ENCODE measurements around the gene CR1. TPM values are rescaled to one million over a fixed set of nuclear protein-coding genes. Genes with fewer than 3 reads are reported as not detected.
"Not testable (repeated sequence)": the region's sequence is repeated elsewhere in the genome, so short reads cannot be mapped to it uniquely, and the experiment has no call there.

Gene CR1
- total RNA-seq, 1 experiment from 2014 or later = not detected

GRCh38 chr1:207639362-207639761, 143.4 kb downstream of the CR1 start:
- H3K9me3 Mint-ChIP-seq (ENCODE audit: low read depth, unreplicated experiment); DNase-seq; H3K4me3 Mint-ChIP-seq (ENCODE audit: low read depth, unreplicated experiment); CTCF ChIA-PET; H3K36me3 Mint-ChIP-seq (ENCODE audit: insufficient read depth, unreplicated experiment); H3K27ac Mint-ChIP-seq (ENCODE audit: unreplicated experiment); BruUV-seq (replicated peaks); H3K4me1 Mint-ChIP-seq (ENCODE audit: low read depth, unreplicated experiment); intact Hi-C loops (cut with micrococcal nuclease; ENCODE audit: unreplicated experiment): not testable (repeated sequence)
- H3K27me3 Mint-ChIP-seq (ENCODE audit: unreplicated experiment) = peaks cover 30% of the 10 kb centered on the region

DNA sequence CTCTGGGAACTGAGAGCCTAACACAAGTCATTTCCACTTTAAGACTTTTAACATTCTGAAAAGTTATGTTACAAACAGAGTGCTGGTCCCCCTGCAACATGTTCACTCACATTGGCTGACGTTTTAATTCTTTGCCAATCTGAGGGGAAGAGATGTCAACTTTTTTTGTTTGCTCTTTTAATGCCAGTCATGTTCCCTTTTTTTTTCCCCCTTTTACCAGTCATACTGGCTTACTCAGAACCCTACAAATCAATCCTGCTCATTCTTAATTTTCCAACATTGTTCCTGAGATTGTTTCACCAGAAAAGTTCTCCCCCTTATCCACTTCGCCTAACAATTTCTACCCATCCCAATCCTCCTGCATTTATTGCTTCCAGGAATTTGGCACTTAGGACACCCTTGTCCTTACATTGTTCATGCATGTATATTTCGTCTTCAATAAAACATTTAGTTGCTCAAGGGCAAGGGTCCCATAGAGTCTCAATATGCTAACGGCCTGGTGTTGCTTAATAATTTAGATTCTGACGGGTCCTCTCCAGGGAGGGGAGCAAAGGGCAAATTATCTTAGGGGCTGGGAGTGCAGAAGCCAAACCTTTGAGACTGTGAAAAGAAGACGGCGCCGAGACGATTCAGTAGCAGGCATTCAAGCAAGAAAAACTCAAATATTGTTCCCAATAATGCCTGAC, 148.4 kb downstream of the CR1 start:
- peaks cover 40% of the 10 kb centered on the region for H3K27me3 Mint-ChIP-seq (ENCODE audit: unreplicated experiment)

DNA sequence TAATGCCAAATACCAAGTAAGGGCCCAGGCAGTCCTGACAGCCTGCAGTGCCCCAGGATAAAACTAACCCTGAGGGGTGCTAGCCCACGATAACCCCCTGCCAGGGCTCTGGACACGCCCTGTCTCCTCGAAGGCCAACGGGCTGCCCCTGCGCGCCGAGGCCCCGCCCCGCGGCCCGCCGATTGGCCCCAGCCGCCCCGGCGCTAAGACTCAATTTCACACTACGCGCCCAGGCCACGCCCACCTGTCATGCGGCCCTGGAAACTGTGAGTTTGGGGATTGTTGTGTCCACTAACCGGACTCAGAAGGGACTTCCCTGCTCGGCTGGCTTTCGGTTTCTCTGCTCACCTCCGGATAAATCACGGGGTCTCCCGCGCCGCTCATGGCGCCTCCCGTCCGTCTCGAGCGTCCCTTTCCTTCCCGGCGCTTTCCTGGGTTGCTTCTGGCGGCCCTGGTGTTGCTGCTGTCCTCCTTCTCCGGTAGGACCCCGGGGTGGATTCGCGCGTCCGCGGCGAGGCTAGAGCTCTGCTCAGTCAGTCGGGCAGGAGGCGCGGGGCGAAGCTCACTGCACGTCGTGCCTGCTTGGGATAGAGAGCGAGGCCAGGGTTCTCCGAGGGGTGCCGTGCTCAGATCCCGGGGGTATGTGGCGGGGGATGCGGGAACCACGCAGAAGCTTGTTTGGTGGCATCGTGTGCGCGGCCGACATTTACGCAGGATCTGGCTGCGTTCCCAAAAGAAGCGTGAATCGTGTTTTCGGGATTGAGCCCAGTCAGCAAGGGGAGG, 149.1 kb downstream of the CR1 start, which contains the start of gene CR1L:
Gene CR1L, plus strand, starts transcription at position 282 of the 783 bp plus-strand sequence. Its CDS starts 101 bp downstream, at position 383.
- Mint-ChIP-seq H3K4me3 (ENCODE audit: low read depth, unreplicated experiment) (peak within 1 kb of the TSS; percentile 74), H3K27ac (ENCODE audit: unreplicated experiment) (no peak within 1 kb of the TSS), H3K4me1 (ENCODE audit: low read depth, unreplicated experiment) (peaks cover 21% of the 10 kb centered on the region), H3K36me3 (ENCODE audit: insufficient read depth, unreplicated experiment) (peaks cover 6% of the 10 kb centered on the region), H3K9me3 (ENCODE audit: low read depth, unreplicated experiment) (no peaks in the 10 kb centered on the region), H3K27me3 (ENCODE audit: unreplicated experiment) (peaks cover 35% of the 10 kb centered on the region)
- peak; percentile 91 for DNase-seq
- CTCF ChIA-PET = no interaction called here
- no peak for TF ChIP-seq CTCF (IDR thresholded peaks at IDR 0.05; ENCODE audit: unreplicated experiment)
- intact Hi-C loops (cut with micrococcal nuclease; ENCODE audit: unreplicated experiment) = no loop called here
- no TSS peak for BruUV-seq (replicated peaks)

More for the DNA sequence above, 148.4 kb downstream of the CR1 start:
- peak overlapping the region; percentile 74 for H3K4me3 Mint-ChIP-seq (ENCODE audit: low read depth, unreplicated experiment)
- H3K9me3 Mint-ChIP-seq (ENCODE audit: low read depth, unreplicated experiment) = no peaks in the 10 kb centered on the region
- intact Hi-C loops (cut with micrococcal nuclease; ENCODE audit: unreplicated experiment) = no loop called here
- peaks cover 19% of the 10 kb centered on the region for H3K4me1 Mint-ChIP-seq (ENCODE audit: low read depth, unreplicated experiment)
- DNase-seq = no peak
- peaks cover 6% of the 10 kb centered on the region for H3K36me3 Mint-ChIP-seq (ENCODE audit: insufficient read depth, unreplicated experiment)
- TF ChIP-seq CTCF (IDR thresholded peaks at IDR 0.05; ENCODE audit: unreplicated experiment) = no peak
- BruUV-seq (replicated peaks) = no TSS peak
- CTCF ChIA-PET = no interaction called here
- no peak overlapping the region for H3K27ac Mint-ChIP-seq (ENCODE audit: unreplicated experiment)

DNA sequence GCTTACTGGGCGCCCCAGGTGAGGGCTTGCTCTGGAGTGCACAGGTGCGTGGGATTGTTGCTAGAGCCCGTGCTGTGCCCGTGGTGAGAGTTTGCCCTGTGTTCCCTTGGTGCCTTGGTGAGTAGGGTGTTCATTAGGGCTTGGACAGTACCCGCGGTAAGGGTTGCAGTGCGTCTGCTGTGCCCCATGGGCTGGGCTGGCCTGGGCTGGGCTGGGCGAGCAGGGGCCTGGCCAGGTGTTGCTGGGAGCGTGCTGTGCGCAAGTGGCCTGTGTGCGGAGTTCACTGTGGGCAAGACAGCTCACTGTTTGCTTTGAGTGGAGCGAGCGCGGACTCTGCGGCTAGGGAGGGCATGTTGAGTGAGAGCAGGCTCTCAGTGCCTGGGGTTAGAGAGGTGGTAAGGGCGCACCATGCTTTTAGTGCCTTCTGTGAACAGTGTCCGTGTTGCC, 149.7 kb downstream of the CR1 start:
- CTCF ChIA-PET = no interaction called here
- Mint-ChIP-seq H3K4me3 (ENCODE audit: low read depth, unreplicated experiment) (peak overlapping the region; percentile 74), H3K9me3 (ENCODE audit: low read depth, unreplicated experiment) (no peaks in the 10 kb centered on the region), H3K4me1 (ENCODE audit: low read depth, unreplicated experiment) (peaks cover 27% of the 10 kb centered on the region), H3K27ac (ENCODE audit: unreplicated experiment) (no peak overlapping the region), H3K27me3 (ENCODE audit: unreplicated experiment) (peaks cover 35% of the 10 kb centered on the region), H3K36me3 (ENCODE audit: insufficient read depth, unreplicated experiment) (peaks cover 6% of the 10 kb centered on the region)
- intact Hi-C loops (cut with micrococcal nuclease; ENCODE audit: unreplicated experiment) = no loop called here
- BruUV-seq (replicated peaks) = no TSS peak
- no peak for DNase-seq
- TF ChIP-seq CTCF (IDR thresholded peaks at IDR 0.05; ENCODE audit: unreplicated experiment) = no peak

Data from Calu3 (cell line).